Skeletal muscle tissue (tissue), 4 donors: Measurements from ENCODE around the gene SDK1. TPM values are rescaled to one million over a fixed set of nuclear protein-coding genes. Genes with fewer than 3 reads are reported as not detected.

Source experiments
- H3K27ac ChIP-seq: one replicate; pipeline ENCODE4 v1.7.0; 2013; ENCODE audit warnings: mild to moderate bottlenecking, low read depth, low read length, inconsistent platforms
- H3K27me3 ChIP-seq, 3 donors: one replicate each; pipeline ENCODE4 v1.7.0; 2013; ENCODE audit warnings: low read length in 3 of 3; ENCODE audit not compliant: control insufficient read depth in 3 of 3, insufficient read depth in 3 of 3
- H3K36me3 ChIP-seq, 3 donors: one replicate each; pipeline ENCODE4 v1.7.0; 2013; ENCODE audit warnings: low read length in 3 of 3; ENCODE audit not compliant: control insufficient read depth in 3 of 3, insufficient read depth in 3 of 3
- H3K4me1 ChIP-seq, 3 donors: one replicate each; pipeline ENCODE4 v1.7.0; 2013; ENCODE audit warnings: low read length in 3 of 3, mild to moderate bottlenecking in 3 of 3; ENCODE audit not compliant: control insufficient read depth in 3 of 3, insufficient read depth in 3 of 3
- H3K4me3 ChIP-seq, 3 donors: one replicate each; pipeline ENCODE4 v1.7.0; 2013; ENCODE audit warnings: low read length in 3 of 3
- H3K9ac ChIP-seq, 3 donors: one replicate each; pipeline ENCODE4 v1.7.0; 2013; ENCODE audit warnings: low read length in 3 of 3, mild to moderate bottlenecking in 3 of 3, moderate library complexity in 2 of 3, low read depth in 1 of 3
- H3K9me3 ChIP-seq, 3 donors: one replicate each; pipeline ENCODE4 v1.7.0; 2013; ENCODE audit warnings: low read length in 3 of 3; ENCODE audit not compliant: control insufficient read depth in 3 of 3
- total RNA-seq: library from RNA; depleted of rRNA; stranded (reverse); fragments of >200 nt; gene quantifications from one replicate; pipeline ENCODE4 v1.2.3, GENCODE V29; 2014
- donor health status: Osteomylitis.

The SDK1 gene
- total RNA-seq, 1 donor from 2014 or later, result 3.7 TPM

DNA sequence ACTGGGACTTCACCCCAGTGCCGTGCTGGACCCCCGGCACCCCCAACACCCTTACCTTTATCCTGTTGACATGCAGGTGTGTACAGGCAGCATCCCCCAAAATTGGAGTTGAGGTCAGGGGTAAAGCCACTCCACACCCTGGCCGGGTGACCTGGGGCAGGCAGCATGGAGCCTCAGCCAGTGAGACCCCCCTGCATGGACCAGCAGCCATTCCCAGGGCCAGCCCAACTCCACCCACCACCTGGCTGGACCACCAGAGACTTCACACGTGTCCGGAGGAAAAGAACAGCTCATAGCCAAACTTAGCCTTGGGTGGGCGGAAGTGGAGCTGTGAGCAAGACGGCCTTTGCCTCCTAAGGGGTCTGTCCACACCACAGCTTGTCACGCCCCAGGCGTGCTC is 968.0 kb downstream of the SDK1 start:
- no peak overlapping the region for H3K4me3 ChIP-seq
- no peaks in the 10 kb centered on the region for H3K36me3 ChIP-seq
- no peak overlapping the region for H3K27ac ChIP-seq
- peaks cover 0 to 4% (median 2%) of the 10 kb centered on the region in 3 donors for H3K9me3 ChIP-seq
- peaks cover 0 to 6% (median 0%) of the 10 kb centered on the region in 3 donors for H3K27me3 ChIP-seq
- no peaks in the 10 kb centered on the region for H3K4me1 ChIP-seq
- no peak overlapping the region for H3K9ac ChIP-seq

DNA sequence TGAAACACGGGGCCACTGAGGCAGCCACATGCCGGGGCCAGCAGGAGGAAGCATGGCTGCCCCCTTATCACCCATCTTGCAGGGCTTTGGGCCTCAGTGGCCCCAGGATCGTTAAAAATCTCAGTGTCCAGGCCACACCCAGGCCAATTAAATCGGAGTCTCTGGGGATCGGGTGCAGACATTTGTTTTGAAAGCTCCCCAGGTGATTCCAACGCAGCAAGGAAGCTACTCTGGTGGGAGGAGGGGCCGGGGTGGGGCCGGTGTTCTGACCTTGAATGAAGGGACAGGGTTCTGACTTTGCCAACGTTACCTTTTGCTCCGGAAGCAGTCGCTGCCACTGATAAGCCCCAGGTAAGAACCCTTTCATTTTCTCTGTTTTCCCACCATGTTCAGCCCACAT is 968.7 kb downstream of the SDK1 start:
- Histone ChIP-seq H3K36me3 (no peaks in the 10 kb centered on the region), H3K27ac (no peak overlapping the region), H3K27me3 (peaks cover 0 to 3% (median 0%) of the 10 kb centered on the region in 3 donors), H3K9me3 (peaks cover 0 to 8% (median 2%) of the 10 kb centered on the region in 3 donors), H3K9ac (no peak overlapping the region), H3K4me3 (no peak overlapping the region), H3K4me1 (no peaks in the 10 kb centered on the region)

DNA sequence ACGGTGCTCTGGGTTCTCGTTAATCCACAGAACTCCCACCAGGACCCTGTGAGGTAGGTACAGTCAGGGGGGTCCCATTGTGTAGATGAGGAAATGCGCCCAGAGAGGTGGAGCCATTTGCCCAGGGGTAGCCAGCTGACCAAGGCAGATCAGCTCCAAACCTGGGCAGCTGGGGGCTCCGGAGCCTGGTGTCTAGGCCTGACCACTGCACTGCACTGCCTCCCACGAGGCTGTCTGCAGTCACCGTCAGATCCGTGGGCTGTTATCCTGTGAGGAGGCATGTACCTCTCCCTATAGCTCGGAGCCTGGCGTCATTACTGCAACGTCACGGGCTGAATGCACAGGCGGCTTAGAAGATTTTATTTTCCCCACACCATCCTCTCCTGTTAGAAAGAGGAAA is 969.2 kb downstream of the SDK1 start:
- Histone ChIP-seq H3K27ac (no peak overlapping the region), H3K9me3 (peaks cover 0 to 8% (median 2%) of the 10 kb centered on the region in 3 donors), H3K27me3 (peaks cover 0 to 2% (median 0%) of the 10 kb centered on the region in 3 donors), H3K4me1 (no peaks in the 10 kb centered on the region), H3K9ac (no peak overlapping the region), H3K36me3 (no peaks in the 10 kb centered on the region), H3K4me3 (no peak overlapping the region)

DNA sequence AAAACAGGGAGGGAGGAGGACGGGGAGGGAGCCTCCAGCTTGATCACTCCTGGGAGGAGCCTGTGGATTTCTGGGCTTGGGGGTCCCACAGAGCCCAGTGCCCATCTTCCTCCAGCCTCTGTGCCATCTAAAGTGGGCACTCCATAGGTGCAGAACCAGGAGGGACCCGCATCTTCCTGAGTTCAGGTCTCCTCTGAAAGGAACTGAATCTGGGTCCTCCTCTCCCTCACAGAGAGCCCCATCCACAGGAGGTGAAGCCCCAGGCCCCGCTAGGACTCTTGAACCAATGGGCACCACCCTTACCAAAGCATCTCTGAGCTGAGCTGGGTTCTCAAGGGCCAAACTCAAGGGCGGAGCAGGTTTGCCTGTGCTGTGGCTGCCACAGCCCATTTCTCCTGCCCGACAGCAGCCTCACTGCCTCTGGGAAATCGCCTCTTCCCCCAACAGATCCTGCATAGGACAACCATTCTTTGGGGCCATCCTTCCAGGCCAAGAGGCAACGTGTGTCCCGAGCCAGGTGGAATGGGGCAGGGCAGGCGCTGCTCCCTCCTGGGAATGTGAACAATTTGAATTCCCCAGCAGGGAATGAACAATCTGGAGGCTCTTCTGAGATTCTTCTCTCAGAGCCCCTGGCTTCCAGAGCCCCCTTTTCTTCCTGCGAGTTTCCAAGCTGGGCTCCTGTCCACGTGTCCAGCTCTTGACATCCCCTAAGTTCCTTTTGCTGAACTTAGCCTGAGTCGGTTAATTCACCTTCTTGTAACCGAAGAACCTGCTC is 970.1 kb downstream of the SDK1 start:
- Histone ChIP-seq H3K27me3 (peaks cover 0 to 2% (median 0%) of the 10 kb centered on the region in 3 donors), H3K9ac (no peak overlapping the region), H3K4me3 (no peak overlapping the region), H3K9me3 (peaks cover 0 to 8% (median 2%) of the 10 kb centered on the region in 3 donors), H3K4me1 (no peaks in the 10 kb centered on the region), H3K27ac (no peak overlapping the region), H3K36me3 (no peaks in the 10 kb centered on the region)

DNA sequence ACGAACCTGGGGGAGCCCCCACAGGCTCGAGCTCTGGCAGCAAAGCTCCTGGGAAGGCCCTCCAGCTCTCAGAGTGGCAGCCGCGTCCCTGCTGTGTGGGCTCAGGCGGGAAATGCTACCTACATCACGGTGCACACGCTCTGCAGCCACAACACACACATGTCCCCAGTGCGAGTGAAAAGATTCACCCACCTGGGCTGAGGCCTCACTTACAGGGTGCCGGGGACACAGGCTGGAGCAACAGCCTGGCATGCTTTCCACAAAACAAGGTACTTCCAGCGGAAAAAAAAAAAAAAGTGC is 970.6 kb downstream of the SDK1 start:
- Histone ChIP-seq H3K36me3 (no peaks in the 10 kb centered on the region), H3K9ac (no peak overlapping the region), H3K4me3 (no peak overlapping the region), H3K4me1 (no peaks in the 10 kb centered on the region), H3K27ac (no peak overlapping the region), H3K9me3 (peaks cover 0 to 8% (median 2%) of the 10 kb centered on the region in 3 donors), H3K27me3 (peaks cover 0 to 2% (median 0%) of the 10 kb centered on the region in 3 donors)

DNA sequence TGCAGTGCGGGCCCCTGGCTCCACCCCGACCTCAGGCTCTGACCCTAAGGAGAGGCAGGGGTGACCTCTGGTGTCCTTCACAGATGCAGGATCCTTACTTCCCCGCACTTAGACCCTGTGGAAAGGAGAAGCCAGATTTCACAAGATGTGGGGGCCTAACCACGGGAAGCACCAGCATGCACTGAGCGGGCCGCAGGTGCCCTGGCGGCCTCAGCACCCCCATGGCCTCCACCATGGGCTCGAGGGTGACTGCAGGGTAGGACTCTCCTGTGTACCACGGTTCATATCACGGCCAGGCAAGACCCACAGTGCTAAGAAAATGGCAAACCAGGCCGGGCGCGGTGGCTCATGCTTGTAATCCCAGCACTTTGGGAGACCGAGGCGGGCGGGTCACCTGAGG is 971.1 kb downstream of the SDK1 start:
- Histone ChIP-seq H3K4me1 (no peaks in the 10 kb centered on the region), H3K27ac (no peak overlapping the region)

DNA sequence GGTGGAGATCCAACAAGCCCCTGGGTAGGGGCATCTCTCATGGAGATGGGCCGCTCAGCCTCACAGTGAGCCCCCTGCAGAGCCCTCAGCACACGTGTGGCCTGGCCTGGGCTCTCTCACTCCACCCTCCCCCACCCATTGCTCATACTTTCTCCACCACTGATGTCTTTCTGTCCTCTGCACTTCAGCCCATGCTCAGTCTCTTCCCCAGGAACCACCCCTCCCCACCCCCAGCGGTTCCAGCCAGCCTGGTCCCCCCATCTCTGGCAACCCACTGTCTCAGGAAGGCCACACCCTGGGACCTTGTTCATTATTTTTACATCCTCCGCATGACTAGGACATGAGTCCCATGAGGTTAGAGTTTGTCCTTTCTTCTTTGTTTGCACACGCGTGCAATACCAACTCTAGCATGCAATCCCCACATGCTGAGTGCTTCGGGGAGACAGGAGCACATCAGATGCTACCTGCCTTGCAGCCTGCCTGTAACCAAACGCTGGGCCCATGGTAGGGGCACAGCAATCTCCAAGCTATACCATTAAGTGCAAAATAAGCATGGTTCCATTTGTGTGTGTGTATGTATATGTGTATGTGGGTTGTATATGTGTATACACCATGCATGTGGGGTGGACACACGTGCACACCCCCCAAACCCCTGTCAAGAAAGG is 972.6 kb downstream of the SDK1 start:
- Histone ChIP-seq H3K36me3 (no peaks in the 10 kb centered on the region), H3K27ac (no peak overlapping the region), H3K27me3 (no peaks in the 10 kb centered on the region), H3K4me1 (no peaks in the 10 kb centered on the region), H3K9me3 (peaks cover 0 to 8% (median 2%) of the 10 kb centered on the region in 3 donors), H3K9ac (no peak overlapping the region), H3K4me3 (no peak overlapping the region)

More for the DNA sequence above, 971.1 kb downstream of the SDK1 start:
- H3K27me3 ChIP-seq, result no peaks in the 10 kb centered on the region
- H3K9me3 ChIP-seq, result peaks cover 0 to 8% (median 2%) of the 10 kb centered on the region in 3 donors
- no peak overlapping the region for H3K9ac ChIP-seq
- H3K4me3 ChIP-seq, result no peak overlapping the region
- no peaks in the 10 kb centered on the region for H3K36me3 ChIP-seq

DNA sequence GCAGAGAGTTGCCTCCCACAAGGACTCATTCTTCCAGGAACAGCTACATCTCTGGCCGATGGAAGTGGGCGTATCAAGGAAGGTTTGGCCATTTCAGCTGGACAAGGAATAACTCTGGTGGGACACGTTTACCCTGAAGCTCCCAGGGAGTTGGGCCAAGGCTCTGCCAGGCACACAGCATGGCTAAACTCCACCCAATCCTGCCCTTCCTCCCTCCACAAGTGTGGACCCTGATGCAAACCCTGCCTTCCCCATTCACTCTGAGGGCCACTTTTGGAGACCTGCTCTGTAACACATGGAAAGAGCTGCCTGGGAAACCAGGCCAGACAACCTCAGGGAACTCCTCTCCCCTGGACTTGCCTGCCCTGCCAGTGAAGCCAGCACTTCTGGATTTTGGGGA is 973.2 kb downstream of the SDK1 start:
- H3K27ac ChIP-seq, result no peak overlapping the region

DNA sequence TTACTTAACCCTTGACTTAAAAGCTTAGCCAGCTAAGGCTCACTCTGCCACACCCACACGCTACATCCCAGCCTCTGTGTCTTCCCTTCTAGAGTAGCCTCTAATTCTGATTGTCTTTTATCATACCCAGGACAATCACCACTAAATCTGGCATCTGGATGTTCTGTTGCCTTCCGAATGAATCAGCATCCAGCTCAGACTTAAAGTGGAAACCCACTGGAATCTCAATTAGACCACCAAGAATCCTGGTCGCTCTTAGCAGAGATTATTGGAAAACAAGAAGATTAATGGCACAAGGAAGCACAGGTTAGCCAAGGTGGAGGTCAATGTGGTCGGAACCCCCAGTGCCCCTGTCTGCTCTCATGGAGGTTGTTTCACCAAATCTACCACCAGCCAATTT is 976.9 kb downstream of the SDK1 start:
- Histone ChIP-seq H3K36me3 (no peaks in the 10 kb centered on the region), H3K9ac (no peak overlapping the region), H3K4me1 (no peaks in the 10 kb centered on the region), H3K4me3 (no peak overlapping the region), H3K27me3 (no peaks in the 10 kb centered on the region), H3K27ac (no peak overlapping the region), H3K9me3 (peaks cover 0 to 8% (median 2%) of the 10 kb centered on the region in 3 donors)

More for the DNA sequence above, 973.2 kb downstream of the SDK1 start:
- Histone ChIP-seq H3K9me3 (peaks cover 0 to 8% (median 2%) of the 10 kb centered on the region in 3 donors), H3K4me3 (no peak overlapping the region), H3K9ac (no peak overlapping the region), H3K4me1 (no peaks in the 10 kb centered on the region), H3K36me3 (no peaks in the 10 kb centered on the region), H3K27me3 (no peaks in the 10 kb centered on the region)

DNA sequence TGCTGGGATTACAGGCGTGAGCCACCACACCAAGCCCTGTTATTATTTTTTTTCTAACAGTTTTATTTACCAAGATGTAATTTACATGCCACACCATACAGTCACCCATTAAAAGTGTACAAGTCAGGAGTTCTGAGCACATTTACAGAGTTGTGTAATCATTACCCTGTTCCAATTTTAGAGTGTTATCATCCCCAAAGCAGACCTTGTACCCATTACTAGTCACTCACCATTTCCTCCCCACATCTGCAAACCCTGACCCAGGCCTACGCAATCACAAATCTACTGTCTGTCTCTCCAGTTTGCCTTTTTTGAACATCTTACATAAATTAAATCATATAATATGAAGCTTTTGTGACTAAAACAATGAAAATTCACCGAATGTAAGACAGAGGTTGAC is 978.2 kb downstream of the SDK1 start:
- H3K27me3 ChIP-seq, result no peaks in the 10 kb centered on the region
- no peak overlapping the region for H3K9ac ChIP-seq
- no peaks in the 10 kb centered on the region for H3K4me1 ChIP-seq
- peaks cover 0 to 3% (median 0%) of the 10 kb centered on the region in 3 donors for H3K9me3 ChIP-seq
- H3K27ac ChIP-seq, result no peak overlapping the region
- H3K4me3 ChIP-seq, result no peak overlapping the region
- no peaks in the 10 kb centered on the region for H3K36me3 ChIP-seq
